CD4-positive, alpha-beta memory T cell (primary cell): ENCODE data around the gene TRPM5. TPM values are rescaled to one million over a fixed set of nuclear protein-coding genes. Genes with fewer than 3 reads are reported as not detected.

Experiments used
- CTCF ChIA-PET: fragments of 350-600 bp; sonication (Branson Sonifier 250); formaldehyde crosslinking; loops from one replicate; lab custom pipeline; 2021; ENCODE audit warnings: inconsistent platforms; ENCODE audit not compliant: partially characterized antibody; lab: Charles Lee
- POLR2A ChIA-PET: fragments of 350-600 bp; sonication (Branson Sonifier 250); formaldehyde crosslinking; loops from one replicate; lab custom pipeline; 2021; ENCODE audit not compliant: partially characterized antibody; lab: Charles Lee
- DNase-seq, 5 donors: peaks; one replicate each; pipeline versions ENCODE4 v3.0.0 to v3.0.0-alpha.2; 2020 to 2022; ENCODE audit warnings: mixed read lengths in 1 of 5
- H3K27ac ChIP-seq: one replicate; pipeline ENCODE4 v1.7.0; 2013; ENCODE audit warnings: low read depth, low read length
- H3K27me3 ChIP-seq: 2 replicates; pipeline ENCODE4 v1.7.0; 2013; ENCODE audit warnings: mild to moderate bottlenecking, low read length, moderate library complexity; ENCODE audit not compliant: insufficient read depth
- H3K36me3 ChIP-seq: 2 replicates; pipeline ENCODE4 v1.7.0; 2013; ENCODE audit warnings: mild to moderate bottlenecking, low read length, moderate library complexity; ENCODE audit not compliant: insufficient read depth
- H3K4me1 ChIP-seq: 2 replicates; pipeline ENCODE4 v1.7.0; 2013; ENCODE audit warnings: mild to moderate bottlenecking, low read length, moderate library complexity; ENCODE audit not compliant: insufficient read depth
- H3K4me3 ChIP-seq, 2 donors: one replicate each; pipeline ENCODE4 v1.7.0; 2013; ENCODE audit warnings: low read length in 2 of 2, mild to moderate bottlenecking in 1 of 2
- H3K9me3 ChIP-seq, 2 donors: one replicate each; pipeline ENCODE4 v1.7.0; 2013; ENCODE audit warnings: low read length in 2 of 2, control low read depth in 1 of 2; ENCODE audit not compliant: control insufficient read depth in 1 of 2
- H3K27ac Mint-ChIP-seq, 7 donors: one replicate each; pipeline ENCODE4 v1.8.0; 2020 to 2021; ENCODE audit warnings: mixed read lengths in 7 of 7, mild to moderate bottlenecking in 6 of 7, inconsistent platforms in 3 of 7, moderate library complexity in 3 of 7
- H3K27me3 Mint-ChIP-seq, 2 donors: one replicate each; pipeline ENCODE4 v1.8.0; 2020 to 2021; ENCODE audit warnings: mixed read lengths in 2 of 2
- H3K36me3 Mint-ChIP-seq, 2 donors: one replicate each; pipeline ENCODE4 v1.8.0; 2020 to 2021; ENCODE audit warnings: mixed read lengths in 2 of 2, inconsistent platforms in 1 of 2, mild to moderate bottlenecking in 1 of 2
- H3K4me1 Mint-ChIP-seq, 4 donors: one replicate each; pipeline ENCODE4 v1.8.0; 2020 to 2021; ENCODE audit warnings: mixed read lengths in 4 of 4, mild to moderate bottlenecking in 1 of 4
- H3K4me3 Mint-ChIP-seq, 8 donors: one replicate each; pipeline ENCODE4 v1.8.0; 2020 to 2021; ENCODE audit warnings: mixed read lengths in 8 of 8, mild to moderate bottlenecking in 7 of 8, moderate library complexity in 6 of 8, inconsistent platforms in 3 of 8
- H3K9me3 Mint-ChIP-seq, 8 donors: one replicate each; pipeline ENCODE4 v1.8.0; 2020 to 2021; ENCODE audit warnings: mixed read lengths in 8 of 8, mild to moderate bottlenecking in 5 of 8, inconsistent platforms in 3 of 8, moderate library complexity in 1 of 8
- intact Hi-C: fragments of 100-400 bp; cut with micrococcal nuclease; formaldehyde crosslinking; loops from one replicate; pipeline ENCODE4 v1.15.1; 2023
- polyA plus RNA-seq, 2 donors: library from polyadenylated mRNA; unstranded; fragments of 300-500 nt; fragmentation: Illumina TruSeq; gene quantifications; one replicate each; pipeline ENCODE4 v1.2.3, GENCODE V29; 2021
- total RNA-seq, 2 experiments: library from RNA; stranded (reverse); gene quantifications; one replicate each; pipeline ENCODE4 v1.2.3, GENCODE V29; 2021

The TRPM5 gene
- total and polyA plus RNA-seq, 4 experiments from 2014 or later = 0.19 to 0.23 TPM; not detected in 2

DNA sequence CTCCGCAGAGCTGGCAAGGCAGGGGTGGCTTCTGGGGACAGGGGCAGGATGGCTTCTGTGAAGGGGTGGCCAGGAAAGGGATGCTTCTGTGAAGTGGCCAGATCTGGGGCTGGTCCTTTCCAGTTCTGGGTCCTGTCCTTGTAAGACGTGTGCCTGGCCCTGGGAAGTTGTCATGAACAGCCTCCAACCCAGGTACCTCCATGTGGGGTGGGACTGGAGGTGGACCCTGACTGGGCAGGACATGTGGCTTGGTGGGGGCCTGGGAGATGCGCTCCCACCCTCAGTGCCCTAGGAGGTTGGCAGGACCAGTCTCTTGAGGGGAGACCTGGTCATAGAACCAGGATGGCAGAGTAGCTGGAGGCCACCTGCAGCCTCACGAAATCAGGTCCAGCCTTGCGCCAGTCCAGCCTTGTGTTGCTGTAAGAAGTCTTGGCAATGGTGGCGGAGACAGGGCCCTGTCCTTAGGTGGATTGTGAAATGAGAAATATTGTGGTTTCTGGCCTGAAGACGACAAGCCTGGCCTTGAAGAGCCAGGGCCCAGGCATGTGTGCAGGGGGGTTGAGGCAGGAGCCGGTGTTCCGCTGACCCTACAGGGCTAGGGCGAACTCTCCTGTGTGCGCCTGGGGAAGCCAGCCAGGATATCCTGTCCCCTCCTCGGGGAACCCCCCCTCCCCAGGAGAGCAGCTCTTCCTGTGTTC lies 3.1 kb upstream of the TRPM5 start:
- CTCF ChIA-PET = interaction anchor here (1.1 to 1.4 kb wide), 2 partner anchors 20 to 26 kb away, joined by 3 read pairs; no protein-coding TSS in a partner anchor
- Histone ChIP-seq H3K4me3 (peak overlapping the region; percentile 26 to 30), H3K36me3 (no peaks in the 10 kb centered on the region), H3K27ac (peak overlapping the region; percentile 1), H3K9me3 (no peaks in the 10 kb centered on the region), H3K4me1 (peaks cover 54% of the 10 kb centered on the region), H3K27me3 (no peaks in the 10 kb centered on the region)
- Mint-ChIP-seq H3K4me1 (peaks cover 22 to 49% (median 35%) of the 10 kb centered on the region in 4 donors), H3K27ac (peak overlapping the region; percentile 57 to 88 (median 74)), H3K27me3 (no peaks in the 10 kb centered on the region), H3K9me3 (no peaks in the 10 kb centered on the region), H3K4me3 (peak overlapping the region; percentile 81 to 97 (median 94)), H3K36me3 (no peaks in the 10 kb centered on the region)
- intact Hi-C loops = no loop called here
- no peak for DNase-seq
- POLR2A ChIA-PET = interaction anchor here (6.1 kb wide), 1 partner anchor 19 kb away, joined by 35 read pairs; no protein-coding TSS in a partner anchor

DNA sequence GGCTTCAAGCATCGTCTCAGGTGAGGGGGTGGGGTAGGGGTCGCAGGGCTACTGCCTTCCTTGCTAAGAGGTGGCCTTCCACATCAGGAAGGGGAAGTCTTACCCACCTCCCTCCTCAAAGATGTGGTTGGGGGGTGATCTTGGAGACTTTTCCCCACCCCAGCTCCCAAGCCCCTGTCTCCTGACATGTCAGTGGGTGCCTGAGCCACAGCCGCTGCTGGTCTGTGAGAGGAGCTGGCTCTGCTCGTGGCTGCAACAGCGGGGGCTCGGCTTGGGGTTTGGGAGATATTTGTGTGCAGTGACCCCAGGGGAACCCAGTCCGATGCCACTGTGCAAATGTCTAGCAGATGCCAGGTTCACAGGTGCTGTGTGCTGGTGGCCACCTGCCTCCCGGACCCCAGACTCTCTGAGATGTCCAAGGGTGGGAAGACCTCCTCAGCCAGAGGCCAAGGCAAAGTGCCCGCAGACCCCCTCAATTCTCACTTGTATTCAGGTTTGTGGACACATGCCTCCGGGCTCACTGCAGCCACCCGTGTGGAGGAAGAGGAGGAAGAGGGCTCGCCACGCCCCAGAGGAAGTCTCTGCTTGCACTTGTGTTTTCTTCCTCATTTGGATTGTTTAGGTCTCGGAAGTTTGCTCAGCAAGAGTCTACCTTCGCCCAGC lies 2.4 kb upstream of the TRPM5 start:
- peak in 1 of 5 donors; percentile 13 for DNase-seq
- Mint-ChIP-seq H3K4me3 (peak overlapping the region; percentile 81 to 97 (median 94)), H3K4me1 (peaks cover 28 to 56% (median 41%) of the 10 kb centered on the region in 4 donors), H3K27ac (peak overlapping the region; percentile 48 to 88 (median 74)), H3K27me3 (no peaks in the 10 kb centered on the region), H3K9me3 (no peaks in the 10 kb centered on the region), H3K36me3 (no peaks in the 10 kb centered on the region)
- Histone ChIP-seq H3K9me3 (no peaks in the 10 kb centered on the region), H3K36me3 (no peaks in the 10 kb centered on the region), H3K27ac (peak overlapping the region; percentile 1), H3K4me3 (peak overlapping the region; percentile 26 to 30), H3K27me3 (no peaks in the 10 kb centered on the region), H3K4me1 (peaks cover 57% of the 10 kb centered on the region)
- ChIA-PET CTCF (interaction anchor here (1.4 kb wide), 1 partner anchor 19 kb away, joined by 3 read pairs; no protein-coding TSS in a partner anchor), POLR2A (interaction anchor here (1.2 to 6.1 kb wide), 2 partner anchors 20 to 452 kb away, joined by 3 to 35 read pairs; no protein-coding TSS in a partner anchor)
- intact Hi-C loops = no loop called here

DNA sequence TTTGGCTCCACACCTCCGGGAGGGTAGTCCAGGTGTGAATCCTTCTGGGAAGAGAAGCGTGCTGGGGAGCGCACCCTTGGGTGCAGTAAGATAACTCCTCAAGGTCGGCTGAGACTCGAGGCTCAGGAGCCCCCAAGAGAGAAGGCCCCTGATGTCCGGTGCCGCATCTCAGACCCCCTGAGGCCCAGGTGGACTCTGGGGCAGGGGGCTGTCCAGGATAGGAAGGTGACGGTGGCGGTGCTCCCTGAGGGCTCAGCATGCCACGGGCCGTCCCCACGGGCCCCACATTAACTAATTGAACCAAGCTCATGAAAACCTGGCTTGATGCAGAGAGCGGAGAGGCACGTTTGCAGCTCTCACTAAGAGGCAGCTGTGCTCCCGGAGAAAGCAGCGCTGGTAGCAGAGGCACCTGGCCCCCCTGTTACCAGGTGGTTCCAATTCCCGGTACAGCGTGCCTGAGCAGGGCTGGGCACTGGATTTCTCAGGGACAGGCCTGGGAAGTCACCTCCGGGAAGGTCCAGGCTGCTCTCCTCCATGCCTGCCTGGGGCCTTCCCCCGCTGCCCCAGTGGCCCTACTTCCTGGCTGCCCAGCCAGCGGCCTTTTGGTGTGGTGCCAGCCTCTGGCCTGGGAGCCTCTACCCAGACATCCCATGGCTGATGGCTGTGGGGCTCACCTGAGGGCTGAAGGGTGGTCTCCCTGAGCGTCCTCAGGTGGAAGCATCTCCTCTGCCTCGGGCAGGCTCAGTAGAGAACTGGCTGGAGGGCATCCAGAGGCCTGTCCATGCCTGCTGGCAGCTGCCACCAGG lies 1.6 kb upstream of the TRPM5 start:
- Mint-ChIP-seq H3K4me1 (peaks cover 28 to 57% (median 41%) of the 10 kb centered on the region in 4 donors), H3K9me3 (no peaks in the 10 kb centered on the region), H3K27me3 (no peaks in the 10 kb centered on the region), H3K4me3 (peak overlapping the region; percentile 92 to 97 (median 94)), H3K27ac (peak overlapping the region in 5 of 7 donors; percentile 72 to 85 (median 84)), H3K36me3 (no peaks in the 10 kb centered on the region)
- POLR2A ChIA-PET = interaction anchor here (0.6 to 6.1 kb wide), 8 partner anchors 20 to 562 kb away, joined by 3 to 35 read pairs (median 3); partner anchors contain the start of genes C11orf21 and TSPAN32
- Histone ChIP-seq H3K27me3 (no peaks in the 10 kb centered on the region), H3K4me1 (peaks cover 57% of the 10 kb centered on the region), H3K4me3 (peak overlapping the region; percentile 6 to 68), H3K36me3 (no peaks in the 10 kb centered on the region), H3K27ac (peak overlapping the region; percentile 15), H3K9me3 (no peaks in the 10 kb centered on the region)
- intact Hi-C loops = loop anchor here (1.0 kb wide), 1 partner anchor 21 kb away; no protein-coding TSS in a partner anchor
- no peak for DNase-seq
- CTCF ChIA-PET = interaction anchor here (1.0 to 1.5 kb wide), 4 partner anchors 18 to 442 kb away, joined by 3 to 5 read pairs (median 4); no protein-coding TSS in a partner anchor

DNA sequence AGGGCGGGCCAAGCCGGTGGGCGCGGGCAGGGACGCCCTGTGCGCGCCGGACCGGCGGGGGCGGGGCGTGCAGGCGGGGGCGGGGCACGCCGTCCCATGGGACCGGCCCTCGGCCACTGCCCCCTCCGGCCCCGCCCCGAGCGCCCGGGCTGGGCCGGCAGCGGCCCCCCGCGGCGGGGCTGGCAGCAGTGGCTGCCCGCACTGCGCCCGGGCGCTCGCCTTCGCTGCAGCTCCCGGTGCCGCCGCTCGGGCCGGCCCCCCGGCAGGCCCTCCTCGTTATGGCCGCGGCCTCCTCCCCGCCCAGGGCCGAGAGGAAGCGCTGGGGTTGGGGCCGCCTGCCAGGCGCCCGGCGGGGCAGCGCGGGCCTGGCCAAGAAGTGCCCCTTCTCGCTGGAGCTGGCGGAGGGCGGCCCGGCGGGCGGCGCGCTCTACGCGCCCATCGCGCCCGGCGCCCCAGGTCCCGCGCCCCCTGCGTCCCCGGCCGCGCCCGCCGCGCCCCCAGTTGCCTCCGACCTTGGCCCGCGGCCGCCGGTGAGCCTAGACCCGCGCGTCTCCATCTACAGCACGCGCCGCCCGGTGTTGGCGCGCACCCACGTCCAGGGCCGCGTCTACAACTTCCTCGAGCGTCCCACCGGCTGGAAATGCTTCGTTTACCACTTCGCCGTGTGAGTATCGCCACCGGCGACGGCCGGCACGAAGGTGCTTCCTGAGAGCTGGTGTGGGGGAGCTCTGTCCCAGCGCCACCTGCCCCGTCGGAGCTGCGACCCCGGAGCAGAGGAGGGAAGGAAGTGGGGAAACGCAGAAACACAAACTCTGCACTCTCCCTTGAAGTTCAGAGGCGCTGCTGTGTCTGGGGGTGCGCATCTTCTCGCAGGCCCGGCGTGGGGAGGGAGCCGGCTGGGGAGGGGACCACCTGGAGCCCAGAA lies 769 bp upstream of the TRPM5 start, which contains the start of gene KCNQ1:
Gene KCNQ1 (plus strand): TSS at position 188 of the 925 bp plus-strand sequence. CDS start 91 bp downstream, at position 279.
- Mint-ChIP-seq H3K27ac (peak within 1 kb of the TSS; percentile 72 to 85 (median 84)), H3K36me3 (no peaks in the 10 kb centered on the region), H3K27me3 (no peaks in the 10 kb centered on the region), H3K4me3 (peak within 1 kb of the TSS; percentile 92 to 97 (median 94)), H3K4me1 (peaks cover 28 to 57% (median 41%) of the 10 kb centered on the region in 4 donors), H3K9me3 (no peaks in the 10 kb centered on the region)
- CTCF ChIA-PET = interaction anchor here (1.0 to 4.4 kb wide), 6 partner anchors 17 to 447 kb away, joined by 3 to 30 read pairs (median 4); no protein-coding TSS in a partner anchor
- intact Hi-C loops = loop anchor here (1.0 to 5.0 kb wide), 3 partner anchors 22 to 440 kb away; partner anchors contain the start of gene CDKN1C
- DNase-seq = peak in 4 of 5 donors; percentile 32 to 38 (median 35)
- Histone ChIP-seq H3K27ac (peak within 1 kb of the TSS; percentile 15), H3K36me3 (no peaks in the 10 kb centered on the region), H3K9me3 (no peaks in the 10 kb centered on the region), H3K27me3 (no peaks in the 10 kb centered on the region), H3K4me1 (peaks cover 57% of the 10 kb centered on the region), H3K4me3 (peak within 1 kb of the TSS; percentile 6 to 68)
- POLR2A ChIA-PET = interaction anchor here (0.6 to 6.1 kb wide), 7 partner anchors 21 to 563 kb away, joined by 3 to 35 read pairs (median 3); partner anchors contain the start of genes C11orf21 and TSPAN32

DNA sequence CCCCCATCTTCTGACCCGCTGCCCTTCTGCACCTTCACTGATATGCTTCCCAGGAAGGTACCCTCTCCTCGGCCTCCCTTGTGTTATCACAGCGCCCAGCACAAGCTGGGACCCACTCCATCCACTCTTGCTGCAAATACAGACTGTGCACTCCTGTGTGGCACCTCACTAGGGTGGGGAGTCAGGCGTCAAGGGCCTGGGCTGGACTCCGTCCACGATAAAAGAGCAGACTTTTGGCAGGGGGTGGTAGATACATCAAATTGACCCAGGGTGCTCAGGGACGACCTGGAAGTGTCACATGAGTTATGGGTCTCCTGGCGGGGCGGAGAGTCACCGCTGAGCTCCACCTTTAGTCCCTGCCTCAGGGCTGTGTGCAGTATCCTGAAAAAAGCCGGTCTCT lies 908 bp downstream of the TRPM5 start:
- Histone ChIP-seq H3K9me3 (no peaks in the 10 kb centered on the region), H3K4me3 (no peak overlapping the region), H3K27ac (no peak overlapping the region), H3K4me1 (peaks cover 53% of the 10 kb centered on the region), H3K36me3 (no peaks in the 10 kb centered on the region), H3K27me3 (no peaks in the 10 kb centered on the region)
- Mint-ChIP-seq H3K4me1 (peaks cover 28 to 54% (median 41%) of the 10 kb centered on the region in 4 donors), H3K4me3 (peak overlapping the region; percentile 44 to 80 (median 64)), H3K27me3 (no peaks in the 10 kb centered on the region), H3K27ac (peak overlapping the region; percentile 15 to 90 (median 42)), H3K36me3 (no peaks in the 10 kb centered on the region), H3K9me3 (peaks cover 0 to 2% (median 0%) of the 10 kb centered on the region in 8 donors)
- ChIA-PET CTCF (interaction anchor here (1.5 to 4.4 kb wide), 2 partner anchors 89 to 449 kb away, joined by 5 to 30 read pairs; no protein-coding TSS in a partner anchor), POLR2A (interaction anchor here (6.1 kb wide), 1 partner anchor 23 kb away, joined by 35 read pairs; no protein-coding TSS in a partner anchor)
- no peak for DNase-seq
- intact Hi-C loops = loop anchor here (5.0 kb wide), 1 partner anchor 89 kb away; no protein-coding TSS in a partner anchor
